Activated CD4-positive, CD25-positive, alpha-beta regulatory T cell treated with anti-CD3 and anti-CD28 coated beads, Interleukin-2, amount 50 U/mL, for 72 hours (primary cell): ENCODE data around the gene PRDX5.
A peak's percentile ranks its signal among the peaks of the same experiment; 100 is the strongest.

Experiments used
- DNase-seq: peaks from one replicate; pipeline ENCODE4 v3.0.0; 2021

The PRDX5 gene

GRCh38 chr11:64327993-64328392 is 10.1 kb downstream of the PRDX5 start:
- no peak for DNase-seq

GRCh38 chr11:64330888-64331287 is 13.0 kb downstream of the PRDX5 start:
- DNase-seq, result no peak

GRCh38 chr11:64331569-64332371 is 13.8 kb downstream of the PRDX5 start:
- DNase-seq, result peak; percentile 77

GRCh38 chr11:64333556-64333955 is 15.6 kb downstream of the PRDX5 start:
- DNase-seq, result no peak

- DNase-seq, result no peak
These were observed 17.1 kb downstream of the PRDX5 start for GRCh38 chr11:64334764-64335735.

GRCh38 chr11:64337538-64338249 is 19.8 kb downstream of the PRDX5 start:
- DNase-seq, result no peak

- DNase-seq, result no peak
These were observed 20.8 kb downstream of the PRDX5 start for GRCh38 chr11:64338716-64339115.

GRCh38 chr11:64339286-64339685 is 21.4 kb downstream of the PRDX5 start:
- DNase-seq, result no peak

- DNase-seq, result peak; percentile 83
These were observed 22.0 kb downstream of the PRDX5 start, which contains the start of gene CCDC88B for GRCh38 chr11:64339754-64340408. TSS of gene CCDC88B (plus strand) at chr11:64340204. CDS start at chr11:64340267, 63 bp downstream.

- DNase-seq, result peak; percentile 81
These were observed 22.9 kb downstream of the PRDX5 start for GRCh38 chr11:64340671-64341335.

- no peak for DNase-seq
These were observed 23.5 kb downstream of the PRDX5 start for GRCh38 chr11:64341429-64341828.

- DNase-seq, result peak; percentile 86
These were observed 24.2 kb downstream of the PRDX5 start for GRCh38 chr11:64341851-64342791.

GRCh38 chr11:64342869-64343745 is 25.2 kb downstream of the PRDX5 start:
- no peak for DNase-seq

- DNase-seq, result no peak
These were observed 26.0 kb downstream of the PRDX5 start for GRCh38 chr11:64343767-64344559.

- no peak for DNase-seq
These were observed 26.9 kb downstream of the PRDX5 start for GRCh38 chr11:64344787-64345186.

GRCh38 chr11:64347193-64347867 is 29.4 kb downstream of the PRDX5 start:
- DNase-seq, result no peak

GRCh38 chr11:64348383-64349024 is 30.6 kb downstream of the PRDX5 start:
- no peak for DNase-seq

GRCh38 chr11:64349025-64349387 is 31.1 kb downstream of the PRDX5 start:
- no peak for DNase-seq
